HEK293T (cell line): ENCODE data around the gene PTEN.

Experiments used
- NFRKB ChIP-seq: fragments of 450-650 bp; IDR thresholded peaks from 2 replicates; pipeline ENCODE4 v1.6.1; 2016; ENCODE audit warnings: mild to moderate bottlenecking, moderate library complexity
- SP1 ChIP-seq: fragments of 450-650 bp; IDR thresholded peaks from 2 replicates; pipeline ENCODE4 v1.6.1; 2017
- SUZ12 ChIP-seq: fragments of 450-650 bp; IDR thresholded peaks from 2 replicates; pipeline ENCODE4 v1.6.1; 2016; ENCODE audit warnings: mild to moderate bottlenecking

- TF ChIP-seq SP1 (no peak), NFRKB (no peak), SUZ12 (no peak)
Measured at GRCh38 chr10:87844837-87845623, 18.4 kb upstream of the PTEN start.
